HG02763 (cell line): ENCODE measurements around the gene ODF2.
A peak's percentile ranks its signal among the peaks of the same experiment; 100 is the strongest.
"Not testable (repeated sequence)": the region's sequence is repeated elsewhere in the genome, so short reads cannot be mapped to it uniquely, and the experiment has no call there.

ENCODE experiments used
- ATAC-seq: cut with Tn5 transposase; IDR thresholded peaks from one replicate; pipeline ENCODE4 v1.9.1; 2021; ENCODE audit warnings: mild to moderate bottlenecking, moderate library complexity; ENCODE audit not compliant: unreplicated experiment

ODF2 gene

DNA sequence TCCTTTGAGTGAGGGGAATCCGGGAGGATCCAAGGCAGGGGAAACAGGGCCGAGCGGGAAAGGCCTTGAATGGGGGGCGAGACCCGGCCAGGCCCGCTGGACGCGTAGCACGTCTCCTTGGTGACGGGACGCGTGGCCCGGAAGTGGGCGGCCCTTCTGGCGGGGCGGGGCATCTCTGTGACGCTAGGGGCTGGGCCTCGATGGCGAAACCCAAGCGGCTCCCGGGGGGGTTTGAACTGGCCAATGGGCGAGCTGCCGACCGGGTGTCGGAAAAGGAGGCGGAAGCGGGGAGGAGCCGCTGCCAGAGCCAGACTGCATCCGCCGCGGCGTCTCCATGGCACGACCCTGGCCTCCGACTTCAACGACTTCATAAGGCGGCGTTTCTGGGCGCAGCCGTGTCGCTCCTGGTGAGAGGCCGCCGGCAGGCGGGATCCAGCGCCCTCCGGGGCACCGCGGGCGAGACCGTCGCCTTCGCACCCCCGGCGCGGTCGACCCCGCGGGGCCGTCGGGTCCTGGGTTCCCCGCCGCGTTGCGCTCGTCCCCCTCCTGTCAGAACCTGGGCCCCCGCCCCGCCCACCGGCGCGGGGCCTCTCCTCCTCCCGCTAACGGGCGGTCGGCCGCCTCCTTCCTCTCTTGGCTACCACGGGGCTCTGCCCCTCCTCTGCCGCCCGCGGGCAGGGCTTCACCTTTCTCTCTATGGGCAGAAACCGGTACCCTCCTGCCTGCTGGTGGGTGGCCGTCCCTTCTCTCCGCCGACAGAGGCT is at the start of gene ODF2:
Gene ODF2 (plus strand): TSS at position 158 of the 764 bp plus-strand sequence. CDS start 86 bp downstream, at position 244.
- peak; percentile 91 for ATAC-seq

DNA sequence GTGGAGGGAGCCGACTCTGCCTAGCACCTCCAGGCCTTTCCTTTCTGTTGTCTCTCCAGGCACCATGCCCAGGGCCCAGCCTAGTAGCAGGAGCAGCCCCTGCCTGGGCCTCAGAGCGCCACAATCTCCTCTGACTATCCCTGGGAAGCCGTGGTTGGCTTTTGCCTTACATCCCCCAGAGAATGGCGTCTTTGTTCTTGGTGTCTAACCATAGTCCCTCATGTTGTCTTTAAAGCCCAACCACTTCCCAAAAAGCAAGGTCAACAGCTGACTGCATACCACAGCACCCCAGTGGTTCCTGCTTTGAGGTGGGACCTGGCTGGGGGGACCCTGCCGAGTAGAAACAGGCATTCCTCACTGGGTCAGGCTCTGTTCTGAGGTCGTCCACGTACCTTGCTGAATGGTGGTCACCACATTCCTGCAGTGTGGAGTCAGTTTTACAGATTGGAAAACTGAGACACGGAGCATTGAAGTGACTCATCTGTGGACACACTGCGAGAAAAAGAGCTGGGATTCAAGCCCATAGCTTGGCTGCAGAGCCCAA is 48.9 kb upstream of the ODF2 start:
- no peak for ATAC-seq

DNA sequence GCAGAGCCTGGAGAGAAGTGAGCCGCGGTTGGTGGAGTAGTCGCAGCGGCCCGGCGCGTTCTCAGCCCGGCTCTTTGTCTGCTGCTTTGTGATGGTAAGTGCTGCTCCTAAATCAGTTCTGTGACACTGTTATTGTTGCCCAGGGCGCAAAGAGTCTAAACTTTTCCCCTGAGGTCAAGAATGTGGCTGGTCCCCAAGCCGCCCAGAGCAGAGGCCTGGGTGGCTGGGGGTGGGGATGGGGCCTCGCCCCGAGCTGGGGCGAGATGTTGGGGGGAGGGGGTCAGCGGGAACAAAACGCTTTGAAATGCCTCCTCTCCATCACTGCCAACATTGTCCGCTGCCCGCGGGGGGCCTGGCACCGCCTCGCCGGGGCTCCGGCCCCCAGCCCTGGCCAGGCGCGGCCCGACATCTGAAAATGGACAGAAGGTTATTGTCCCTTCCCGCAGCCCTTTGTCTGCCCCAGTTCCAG is 46.8 kb upstream of the ODF2 start:
- ATAC-seq: no peak

DNA sequence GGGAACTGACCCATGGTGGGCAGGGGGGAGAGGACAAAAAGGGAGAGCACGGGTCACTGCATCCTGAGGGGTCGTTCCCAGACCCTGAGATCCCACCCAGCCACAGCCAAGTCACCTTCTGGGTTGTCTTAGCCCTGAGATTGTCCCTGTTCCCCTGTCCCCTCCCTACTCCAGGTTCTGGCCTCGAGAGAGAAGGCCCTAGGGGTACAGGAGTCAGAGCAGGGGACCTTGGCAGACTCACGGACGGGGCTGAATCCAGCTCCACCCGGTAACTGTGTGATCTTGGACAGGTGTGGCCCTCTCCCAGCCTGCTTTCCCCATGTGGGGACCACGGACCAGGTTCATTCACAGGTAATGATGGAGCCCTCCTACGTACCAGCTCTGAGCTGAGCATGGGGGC is 46.4 kb upstream of the ODF2 start:
- ATAC-seq: no peak

DNA sequence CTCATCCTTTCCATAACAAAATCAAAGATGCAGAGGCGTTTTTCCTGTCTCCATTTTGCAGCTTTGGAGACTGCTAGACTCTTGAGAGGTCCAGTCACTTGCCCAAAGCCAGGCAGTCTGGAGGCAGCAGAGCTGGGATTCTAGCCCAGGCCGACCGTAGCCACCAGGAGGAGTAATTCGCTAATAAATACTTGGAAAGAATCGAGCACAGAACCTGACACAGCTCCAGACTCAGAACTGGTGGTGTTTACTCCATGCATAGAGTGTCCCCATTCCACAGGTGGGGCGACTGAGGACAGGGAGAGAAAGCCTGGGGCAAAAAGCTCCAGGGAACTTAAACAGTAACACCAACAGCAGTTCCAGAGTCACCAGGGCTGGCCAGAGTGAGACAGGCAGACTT is 45.8 kb upstream of the ODF2 start:
- no peak for ATAC-seq

DNA sequence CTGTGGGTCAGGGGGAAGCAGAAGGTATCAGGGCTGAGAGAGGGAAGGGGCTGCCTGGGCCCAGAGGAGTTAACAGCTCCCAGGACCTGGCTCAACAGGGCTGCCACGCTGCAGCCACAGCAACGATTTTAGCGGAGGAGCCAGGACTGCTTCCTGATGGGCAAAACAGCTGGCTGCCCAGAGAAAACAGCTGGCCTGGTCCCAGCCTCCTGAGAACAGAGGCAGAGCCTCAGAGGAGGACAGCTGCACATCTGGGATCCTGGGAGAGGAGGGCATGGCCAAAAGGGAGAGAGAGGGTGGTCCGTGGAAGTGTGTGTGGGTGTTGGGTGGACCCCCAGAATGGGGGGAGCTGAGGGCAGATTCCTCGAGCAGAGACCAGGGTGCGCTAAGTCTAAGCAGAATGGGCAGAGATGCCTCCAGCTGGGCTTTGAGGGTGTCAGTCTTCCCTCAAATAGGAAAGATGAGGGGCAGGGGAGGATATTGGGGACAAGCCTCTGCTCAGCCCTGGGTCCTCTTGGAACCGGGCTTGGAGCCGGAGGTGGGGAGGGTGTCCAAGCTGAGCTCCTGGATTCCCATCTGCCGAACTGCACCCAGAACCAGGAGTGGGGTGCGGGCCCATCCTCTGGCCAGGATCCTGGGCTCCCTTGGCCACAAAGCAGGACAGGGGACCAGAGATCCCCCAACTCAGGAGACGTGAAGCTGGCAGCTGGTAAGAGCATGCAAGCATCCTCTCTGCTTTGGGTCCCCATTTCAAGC is 44.3 kb upstream of the ODF2 start:
- ATAC-seq: no peak

DNA sequence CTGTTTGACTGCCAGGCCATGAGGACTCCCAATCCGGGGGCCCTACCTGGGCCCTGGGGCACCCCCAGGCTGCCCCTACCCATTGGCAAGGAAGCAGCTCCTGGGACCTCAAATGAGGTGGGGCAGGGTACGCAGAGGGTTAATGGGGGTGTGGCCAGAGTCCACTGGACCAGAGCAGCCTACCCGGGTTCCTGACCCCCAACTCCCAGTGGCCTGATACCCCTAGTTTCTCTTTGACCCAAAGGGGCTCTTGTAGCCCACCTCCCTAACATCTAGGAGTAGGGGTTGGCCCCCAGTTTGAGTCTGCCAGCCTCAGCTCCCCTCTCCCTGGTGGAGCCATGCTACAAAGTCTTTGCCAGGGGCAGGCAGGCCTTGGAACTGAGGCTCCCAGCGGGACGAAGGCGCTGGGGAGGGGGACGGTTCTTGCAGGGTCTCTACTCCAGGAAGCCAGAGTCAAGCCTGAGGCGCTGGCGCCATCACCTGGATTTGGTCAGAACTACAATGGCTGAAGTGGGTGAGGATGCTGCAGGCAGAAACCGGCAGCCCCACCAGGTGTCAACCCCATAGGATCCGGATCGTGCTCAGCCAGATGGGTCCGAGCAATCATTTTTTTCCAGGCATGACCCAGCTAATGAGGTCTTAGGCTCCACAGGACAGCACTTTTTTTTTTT is 43.6 kb upstream of the ODF2 start:
- ATAC-seq: no peak

DNA sequence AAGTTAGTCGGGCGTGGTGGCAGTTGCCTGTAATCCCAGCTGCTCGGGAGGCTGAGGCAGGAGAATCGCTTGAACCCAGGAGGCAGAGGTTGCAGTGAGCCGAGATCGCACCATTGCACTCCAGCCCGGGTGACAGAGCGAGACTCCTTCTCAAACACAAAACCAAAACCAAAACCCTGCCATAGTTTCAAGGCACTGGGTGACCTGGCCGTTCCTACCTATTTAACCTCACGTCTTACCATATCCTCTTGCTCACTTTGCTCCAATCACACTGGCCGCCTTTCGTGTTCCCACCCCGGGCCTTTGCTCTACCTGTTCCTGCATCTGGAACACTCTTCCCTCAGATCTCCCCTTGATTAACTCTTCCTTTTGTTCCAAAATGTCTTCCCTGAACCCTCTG is 42.1 kb upstream of the ODF2 start:
- ATAC-seq: not testable (repeated sequence)

DNA sequence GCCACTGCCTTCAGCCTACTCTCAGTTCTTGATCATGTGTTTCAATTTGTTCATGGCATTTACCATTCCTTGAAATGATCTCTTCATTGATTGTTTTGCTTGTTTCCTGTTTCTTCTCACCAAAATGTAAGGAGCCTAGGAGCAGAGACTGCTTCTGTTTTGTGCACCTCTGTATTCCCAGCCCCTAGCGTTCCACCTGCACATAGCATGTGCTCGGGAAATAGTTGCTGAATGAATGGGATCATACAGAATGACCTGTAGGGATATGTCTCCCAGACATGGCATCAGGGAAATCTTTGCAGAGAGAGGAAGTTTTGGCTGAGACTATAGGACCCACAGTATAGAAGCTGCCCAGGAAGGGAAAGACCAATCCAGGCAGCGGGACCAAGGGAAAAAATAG is 41.3 kb upstream of the ODF2 start:
- no peak for ATAC-seq

DNA sequence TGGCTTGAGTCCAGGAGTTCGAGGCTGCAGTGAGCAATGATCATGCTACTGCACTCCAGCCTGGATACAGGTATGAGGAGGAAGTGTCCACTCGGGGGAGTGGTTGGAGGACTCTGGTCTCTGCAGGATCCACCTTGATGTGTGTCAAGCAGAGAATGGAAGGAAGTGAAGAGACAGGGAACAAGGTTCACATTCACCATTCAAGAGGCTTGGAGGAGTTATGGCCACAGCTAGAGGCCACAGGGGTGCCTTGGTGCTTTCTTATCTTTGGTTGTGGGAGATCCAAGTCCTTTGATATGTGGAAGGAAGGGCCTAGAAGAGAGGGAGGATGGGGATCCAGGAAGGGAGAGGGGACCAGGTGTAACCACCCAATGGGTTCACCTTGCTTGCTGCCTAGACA is 40.5 kb upstream of the ODF2 start:
- ATAC-seq: no peak

DNA sequence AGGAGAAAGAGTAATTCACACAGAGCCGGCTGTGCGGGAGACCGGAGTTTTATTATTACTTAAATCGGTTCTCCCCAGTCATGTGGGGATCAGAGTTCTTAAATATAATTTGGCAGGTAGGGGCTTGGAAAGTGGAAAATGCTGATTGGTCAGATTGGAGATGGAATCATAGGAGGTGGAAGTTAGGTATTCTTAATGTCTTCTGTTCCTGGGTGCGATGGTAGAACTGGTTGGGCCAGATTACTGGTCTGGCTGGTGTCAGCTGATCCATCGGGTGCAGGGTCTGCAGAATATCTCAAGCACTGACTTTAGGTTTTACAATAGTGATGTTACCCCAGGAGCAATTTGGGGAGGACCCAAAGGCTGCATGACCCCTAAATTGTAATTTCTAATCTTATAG is 39.8 kb upstream of the ODF2 start:
- ATAC-seq: no peak

DNA sequence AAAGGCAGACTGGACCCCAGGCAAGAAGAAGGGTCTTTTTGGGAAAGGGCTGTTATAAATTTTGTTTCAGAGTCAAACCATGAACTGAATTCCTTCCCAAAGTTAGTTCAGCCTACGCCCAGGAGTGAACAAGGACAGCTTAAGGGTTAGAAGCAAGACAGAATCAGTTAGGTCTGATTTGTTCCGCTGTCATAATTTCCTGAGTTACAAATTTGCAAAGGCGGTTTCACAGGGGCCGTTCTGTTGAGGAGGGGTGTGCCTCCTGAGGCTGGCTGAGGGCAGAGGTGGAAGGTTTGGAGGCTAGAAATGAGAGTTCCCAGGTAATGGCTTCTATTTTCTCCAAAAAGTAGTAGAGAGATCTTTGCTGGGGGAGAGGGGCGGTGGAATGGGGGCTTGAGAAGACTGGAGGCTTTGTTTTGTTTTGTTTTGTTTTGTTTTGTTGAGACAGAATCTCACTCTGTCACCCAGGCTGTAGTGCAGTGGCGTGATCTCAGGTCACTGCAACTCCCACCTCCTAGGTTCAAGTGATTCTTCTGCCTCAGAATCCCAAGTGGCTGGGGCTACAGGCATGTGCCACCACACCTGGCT is 39.3 kb upstream of the ODF2 start:
- no peak for ATAC-seq

DNA sequence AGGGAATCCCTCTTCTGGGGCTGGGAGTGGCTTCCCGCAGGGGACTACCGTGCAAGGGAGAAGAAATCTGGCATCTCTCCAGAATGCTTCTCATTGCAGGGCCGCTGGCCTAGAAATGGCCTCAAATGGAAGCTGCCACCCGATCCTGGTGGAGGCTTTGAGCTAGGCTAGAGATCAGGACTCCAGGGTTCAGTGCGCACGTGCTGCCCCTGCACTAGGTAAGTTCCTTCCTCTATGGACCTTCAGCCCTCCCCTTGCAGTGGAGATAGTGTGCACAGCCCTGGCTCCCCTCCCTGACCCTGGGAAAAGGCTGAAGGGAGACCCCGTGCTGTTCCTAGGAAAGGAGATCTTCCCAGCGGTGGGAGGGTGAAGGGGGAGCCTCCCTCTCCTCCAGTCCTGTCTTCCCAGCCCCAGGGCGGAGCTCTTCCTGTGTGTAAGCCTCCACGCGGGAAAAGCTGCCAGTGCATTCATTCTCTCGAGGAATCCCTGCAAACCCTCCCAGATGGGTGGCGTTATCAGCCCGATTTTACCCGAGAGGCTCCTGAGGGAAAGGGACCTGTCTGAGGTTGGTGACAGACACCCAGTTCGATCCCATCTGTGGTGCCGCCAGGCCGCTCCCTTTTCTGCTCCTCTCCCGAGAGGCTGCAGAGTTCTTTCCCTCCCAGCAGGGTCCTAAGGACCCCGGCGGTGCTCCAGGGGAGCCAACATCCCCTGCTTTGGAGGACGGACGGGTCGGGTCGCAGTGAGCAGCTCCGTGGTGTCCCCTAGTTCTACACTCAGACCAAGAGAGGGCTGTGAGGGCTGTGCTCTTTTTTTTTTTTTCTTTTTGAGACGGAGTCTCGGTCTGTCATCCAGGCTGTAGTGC is 36.5 kb upstream of the ODF2 start:
- ATAC-seq: no peak

DNA sequence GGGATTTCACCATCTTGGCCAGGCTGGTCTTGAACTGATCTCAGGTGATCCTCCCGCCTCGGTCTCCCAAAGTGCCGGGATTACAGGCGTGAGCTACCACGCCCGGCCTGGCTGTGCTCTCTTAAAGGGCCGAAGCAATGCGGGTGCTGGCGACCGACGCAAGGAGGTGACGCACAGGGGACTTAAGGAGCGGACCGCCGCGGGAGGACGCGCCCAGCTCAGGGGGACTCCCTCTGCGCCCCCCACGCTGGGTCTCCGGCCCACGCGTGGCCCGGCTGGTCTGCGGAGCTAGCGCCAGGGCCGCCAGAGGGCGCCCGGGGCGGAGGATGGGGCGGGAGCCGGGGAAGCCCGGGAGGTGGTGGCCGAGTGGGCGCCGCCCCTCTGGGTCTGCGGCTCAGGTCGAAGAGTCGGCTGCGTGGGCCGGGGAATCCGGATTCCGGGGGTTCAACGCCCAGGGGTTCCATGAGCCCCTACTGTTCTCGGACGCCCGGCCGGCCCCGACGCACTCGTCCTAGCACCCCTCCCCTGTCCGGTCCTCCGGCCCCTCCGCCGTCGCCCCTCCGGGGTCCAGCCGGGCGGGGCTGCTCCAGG is 35.7 kb upstream of the ODF2 start:
- ATAC-seq: peak; percentile 61

DNA sequence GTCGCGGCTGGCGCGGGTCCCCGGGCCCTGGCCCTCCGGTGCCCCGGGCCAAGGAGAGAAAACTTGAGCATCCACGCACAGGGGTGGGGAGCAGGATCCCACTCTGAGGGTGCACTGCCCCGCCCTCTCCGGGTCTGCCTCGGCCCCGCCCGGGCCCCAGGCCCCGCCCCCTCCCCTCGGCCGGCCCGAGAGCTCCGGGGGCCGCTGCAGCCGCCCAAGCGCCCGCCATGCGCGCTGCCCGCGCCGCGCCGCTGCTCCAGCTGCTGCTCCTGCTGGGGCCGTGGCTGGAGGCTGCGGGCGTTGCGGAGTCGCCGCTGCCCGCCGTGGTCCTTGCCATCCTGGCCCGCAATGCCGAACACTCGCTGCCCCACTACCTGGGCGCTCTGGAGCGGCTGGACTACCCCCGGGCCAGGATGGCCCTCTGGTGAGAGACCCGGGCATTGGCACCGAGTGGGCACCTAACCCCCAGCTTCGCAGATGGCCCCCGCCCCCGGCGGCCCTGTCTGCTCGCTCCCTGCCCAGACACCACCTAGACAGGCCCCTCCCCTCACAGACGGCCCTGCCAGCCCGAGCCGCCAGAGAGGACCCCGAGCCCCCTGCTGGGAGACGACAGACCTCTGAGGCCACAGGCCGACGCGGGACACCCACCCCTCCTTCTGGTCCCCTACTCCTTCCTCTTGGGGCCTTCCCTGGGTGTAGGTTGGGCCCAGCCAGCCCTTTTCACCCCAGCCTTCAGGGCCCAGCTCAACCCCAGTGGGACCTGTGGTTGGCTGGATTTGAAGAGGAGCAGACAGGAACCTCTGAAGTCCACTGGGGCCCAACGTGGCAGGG is 34.9 kb upstream of the ODF2 start, which contains the start of gene CERCAM:
Gene CERCAM (plus strand): TSS at position 207 of the 831 bp plus-strand sequence. CDS start 21 bp downstream, at position 228.
- ATAC-seq: peak; percentile 59

DNA sequence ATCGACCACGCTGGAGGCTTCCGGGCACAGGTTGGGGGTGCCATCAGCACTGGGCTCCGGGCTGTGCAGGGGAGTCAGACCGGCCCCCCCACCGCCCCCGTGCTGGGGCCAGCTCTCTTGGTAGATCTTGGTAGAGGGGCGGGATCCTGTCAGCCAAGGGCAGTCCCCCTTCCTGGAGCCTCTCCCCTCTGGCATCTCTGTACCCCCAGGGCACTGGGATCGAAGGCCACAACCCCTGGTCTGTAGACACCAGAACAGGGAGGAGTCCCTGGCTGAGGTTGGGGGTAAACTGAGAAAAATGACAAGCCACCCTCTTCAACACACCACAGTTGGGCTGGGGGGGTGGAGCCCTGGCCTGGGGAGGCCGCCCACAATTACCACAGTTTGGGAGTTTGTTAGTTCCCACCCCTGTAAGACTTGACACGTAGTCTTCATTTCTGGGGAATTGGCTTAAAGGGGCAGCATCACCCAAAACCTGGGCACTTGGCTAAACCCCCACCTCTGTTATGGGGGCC is 34.3 kb upstream of the ODF2 start:
- ATAC-seq: no peak

DNA sequence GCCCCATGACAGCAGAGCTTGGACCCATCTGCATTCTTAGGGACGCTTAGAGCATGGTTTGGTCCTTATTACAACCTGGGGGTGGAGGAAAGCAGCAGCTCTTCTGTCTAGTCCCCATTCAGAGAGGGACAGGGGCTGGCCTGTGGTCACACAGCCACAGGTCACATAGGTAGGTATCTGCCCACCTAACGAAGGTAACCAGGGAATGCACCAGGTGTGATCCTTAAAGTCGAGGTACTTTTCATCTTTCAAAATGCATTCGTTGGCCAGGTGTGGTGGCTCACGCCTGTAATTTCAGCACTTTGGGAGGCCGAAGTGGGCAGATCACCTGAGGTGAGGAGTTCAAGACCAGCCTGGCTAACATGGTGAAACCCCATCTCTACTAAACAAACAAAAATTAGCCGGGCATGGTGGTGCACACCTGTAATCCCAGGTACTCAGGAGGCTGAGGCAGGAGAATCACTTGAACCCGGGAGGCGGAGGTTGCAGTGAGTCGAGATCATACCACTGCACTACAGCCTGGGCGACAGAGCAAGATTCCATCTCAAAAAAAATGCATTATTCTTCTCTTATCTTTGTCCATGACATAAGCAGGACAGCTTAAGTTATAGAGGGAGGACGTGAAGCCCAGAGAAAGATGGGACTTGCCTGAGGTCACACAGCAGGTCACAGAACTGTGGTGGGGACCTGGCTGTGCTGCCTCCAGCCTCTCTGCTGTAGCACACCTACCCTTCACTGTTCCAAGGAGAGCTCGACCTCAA is 33.6 kb upstream of the ODF2 start:
- ATAC-seq: not testable (repeated sequence)

DNA sequence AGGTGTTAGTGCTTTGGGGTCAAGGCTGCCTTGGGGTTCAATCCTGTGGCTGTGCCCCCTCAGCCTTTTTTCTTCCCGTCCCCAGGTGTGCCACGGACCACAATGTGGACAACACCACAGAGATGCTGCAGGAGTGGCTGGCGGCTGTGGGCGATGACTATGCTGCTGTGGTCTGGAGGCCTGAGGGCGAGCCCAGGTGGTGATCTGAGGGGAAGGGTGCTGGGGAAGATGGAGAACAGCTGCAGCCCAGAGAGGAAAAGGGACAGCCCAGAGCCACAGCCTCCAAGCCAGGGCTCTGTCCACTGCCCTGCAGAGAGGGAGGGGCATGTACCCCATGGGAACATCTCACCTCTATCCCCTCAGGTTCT is 33.0 kb upstream of the ODF2 start:
- no peak for ATAC-seq
